Measurements from ENCODE around the gene GHRHR. TPM values are rescaled to one million over a fixed set of nuclear protein-coding genes. Genes with fewer than 3 reads are reported as not detected.
A peak's percentile ranks its signal among the peaks of the same experiment; 100 is the strongest.

The GHRHR gene
- total RNA-seq, 4 donors from 2014 or later = not detected

DNA sequence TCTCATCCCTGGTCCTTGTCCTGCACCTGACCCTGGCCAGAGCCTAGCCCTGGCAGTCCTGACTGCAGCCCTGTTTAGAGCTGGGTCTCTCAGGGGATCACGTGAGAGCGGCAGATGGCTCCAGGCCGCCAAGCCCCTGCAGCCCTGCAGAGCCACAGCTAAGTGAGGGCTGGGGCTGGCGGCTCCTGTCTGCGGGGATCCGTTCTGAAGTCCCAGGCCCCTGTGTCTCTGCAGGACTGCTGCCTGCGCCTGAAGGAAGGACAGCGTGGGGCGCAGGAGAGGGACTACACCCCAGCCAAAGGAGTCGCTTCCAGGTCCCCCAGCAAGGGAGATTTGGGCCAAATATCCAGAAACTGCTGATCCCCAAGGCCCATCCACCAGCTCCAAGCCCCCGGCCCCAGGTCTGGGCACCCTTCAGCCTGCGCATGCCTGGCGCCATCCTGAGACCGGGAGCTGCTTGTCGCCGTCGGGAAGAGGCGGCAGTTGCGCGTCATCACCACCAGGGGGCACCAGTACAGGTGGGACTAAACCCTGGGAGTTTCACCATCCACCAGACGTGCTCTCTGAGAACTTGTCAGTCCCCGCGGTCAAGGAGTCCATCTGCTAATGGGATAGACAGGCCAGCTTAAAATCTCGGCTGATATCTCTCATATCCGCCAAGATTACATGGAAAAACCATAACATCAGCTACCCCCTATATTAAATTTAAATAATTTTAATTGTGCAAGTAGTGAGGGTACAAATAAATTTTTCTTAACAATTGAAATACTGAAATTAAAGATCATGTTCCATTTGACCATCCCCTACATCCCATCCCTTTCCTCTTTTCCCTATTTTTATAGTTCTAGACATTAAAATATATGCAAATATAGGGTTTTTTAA lies 25.1 kb upstream of the GHRHR start:
- 8% methylated on average over 5 of the region's 25 CpGs for WGBS, 2 donors (ENCODE audit: low coverage in 1 of 2)
- ATAC-seq = peak; percentile 80
- Histone ChIP-seq H3K27me3 (peaks cover 3% of the 10 kb centered on the region), H3K9me3 (no peaks in the 10 kb centered on the region), H3K27ac (no peak overlapping the region), H3K4me3 (no peak overlapping the region), H3K4me1 (peaks cover 0 to 8% (median 0%) of the 10 kb centered on the region in 3 donors), H3K36me3 (no peaks in the 10 kb centered on the region)
- no peak for TF ChIP-seq EP300 (IDR thresholded peaks at IDR 0.05)
- no peak for TF ChIP-seq POLR2AphosphoS5 (IDR thresholded peaks at IDR 0.05)
- TF ChIP-seq, protein P1, sequence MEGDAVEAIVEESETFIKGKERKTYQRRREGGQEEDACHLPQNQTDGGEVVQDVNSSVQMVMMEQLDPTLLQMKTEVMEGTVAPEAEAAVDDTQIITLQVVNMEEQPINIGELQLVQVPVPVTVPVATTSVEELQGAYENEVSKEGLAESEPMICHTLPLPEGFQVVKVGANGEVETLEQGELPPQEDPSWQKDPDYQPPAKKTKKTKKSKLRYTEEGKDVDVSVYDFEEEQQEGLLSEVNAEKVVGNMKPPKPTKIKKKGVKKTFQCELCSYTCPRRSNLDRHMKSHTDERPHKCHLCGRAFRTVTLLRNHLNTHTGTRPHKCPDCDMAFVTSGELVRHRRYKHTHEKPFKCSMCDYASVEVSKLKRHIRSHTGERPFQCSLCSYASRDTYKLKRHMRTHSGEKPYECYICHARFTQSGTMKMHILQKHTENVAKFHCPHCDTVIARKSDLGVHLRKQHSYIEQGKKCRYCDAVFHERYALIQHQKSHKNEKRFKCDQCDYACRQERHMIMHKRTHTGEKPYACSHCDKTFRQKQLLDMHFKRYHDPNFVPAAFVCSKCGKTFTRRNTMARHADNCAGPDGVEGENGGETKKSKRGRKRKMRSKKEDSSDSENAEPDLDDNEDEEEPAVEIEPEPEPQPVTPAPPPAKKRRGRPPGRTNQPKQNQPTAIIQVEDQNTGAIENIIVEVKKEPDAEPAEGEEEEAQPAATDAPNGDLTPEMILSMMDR (IDR thresholded peaks at IDR 0.05) = peak; percentile 83 to 97 (median 93)
- no peak for TF ChIP-seq POLR2A (IDR thresholded peaks at IDR 0.05)

DNA sequence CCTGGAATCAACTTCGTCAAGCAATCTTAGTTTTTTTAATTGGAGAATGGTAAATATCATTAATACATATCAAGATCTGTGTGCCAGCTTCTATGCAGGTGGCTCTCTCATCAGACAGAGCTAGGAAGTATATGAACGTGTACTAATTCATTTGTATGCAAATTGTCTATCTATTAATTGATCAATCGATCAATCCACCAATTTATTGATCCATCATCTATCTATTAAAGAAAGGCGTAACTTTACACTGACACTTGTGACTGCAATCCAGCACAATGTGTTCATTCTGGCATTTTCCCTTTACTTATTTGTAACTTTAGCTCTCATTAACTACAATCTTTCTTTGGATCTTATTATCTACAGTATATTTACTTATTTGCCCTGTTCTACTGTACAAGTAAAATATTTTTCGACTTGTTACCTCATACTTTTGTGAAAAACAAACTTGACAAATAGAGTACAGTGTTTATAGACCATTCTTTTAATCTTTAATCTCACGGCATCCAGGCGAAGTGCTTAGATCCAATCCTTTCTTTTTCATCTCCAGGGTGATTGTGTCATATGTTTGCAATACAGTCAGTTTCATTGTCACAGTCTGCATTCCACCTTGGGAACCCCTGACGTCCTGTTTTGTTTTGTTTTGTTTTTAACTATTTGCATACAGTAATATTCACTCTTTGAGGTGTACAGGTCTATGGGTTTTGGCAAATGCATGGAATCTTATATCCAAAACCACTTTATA lies 22.0 kb upstream of the GHRHR start:
- Histone ChIP-seq H3K4me1 (peaks cover 0 to 8% (median 0%) of the 10 kb centered on the region in 3 donors), H3K27ac (no peak overlapping the region), H3K36me3 (no peaks in the 10 kb centered on the region), H3K9me3 (peaks cover 0 to 14% (median 0%) of the 10 kb centered on the region in 3 donors), H3K4me3 (no peak overlapping the region), H3K27me3 (peaks cover 3% of the 10 kb centered on the region)
- no peak for ATAC-seq
- TF ChIP-seq POLR2A (IDR thresholded peaks at IDR 0.05) (no peak), EP300 (IDR thresholded peaks at IDR 0.05) (no peak), POLR2AphosphoS5 (IDR thresholded peaks at IDR 0.05) (no peak)
- TF ChIP-seq, protein P1 (IDR thresholded peaks at IDR 0.05) = no peak
- 61 to 65% methylated on average over 8 of the region's 8 CpGs for WGBS, 2 donors (ENCODE audit: low coverage in 1 of 2)

DNA sequence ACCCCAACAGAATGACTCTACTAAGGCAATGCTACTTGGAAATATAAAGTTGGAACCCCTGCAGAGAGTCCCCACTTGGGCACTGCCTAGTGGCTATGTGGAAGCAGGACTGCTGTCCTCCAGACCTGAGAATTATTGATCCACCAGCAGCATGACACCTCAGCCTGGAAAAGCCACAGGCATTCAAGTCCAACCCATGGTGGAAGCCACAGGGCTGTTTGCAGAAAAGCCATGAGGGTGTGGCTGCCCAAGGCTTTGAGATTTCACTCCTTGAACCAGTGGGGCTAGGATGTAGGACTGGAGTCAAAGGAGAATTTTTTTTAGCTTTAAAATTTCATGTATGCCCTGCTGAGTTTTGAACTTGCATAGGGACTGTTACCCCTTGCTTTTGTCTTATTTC lies 13.6 kb upstream of the GHRHR start:
- Histone ChIP-seq H3K4me3 (no peak overlapping the region), H3K27ac (no peak overlapping the region), H3K4me1 (no peaks in the 10 kb centered on the region), H3K27me3 (no peaks in the 10 kb centered on the region), H3K36me3 (no peaks in the 10 kb centered on the region), H3K9me3 (peaks cover 0 to 8% (median 0%) of the 10 kb centered on the region in 3 donors)
- no peak for TF ChIP-seq EP300 (IDR thresholded peaks at IDR 0.05)
- TF ChIP-seq POLR2AphosphoS5 (IDR thresholded peaks at IDR 0.05) = no peak
- TF ChIP-seq POLR2A (IDR thresholded peaks at IDR 0.05) = no peak
- no peak for ATAC-seq

DNA sequence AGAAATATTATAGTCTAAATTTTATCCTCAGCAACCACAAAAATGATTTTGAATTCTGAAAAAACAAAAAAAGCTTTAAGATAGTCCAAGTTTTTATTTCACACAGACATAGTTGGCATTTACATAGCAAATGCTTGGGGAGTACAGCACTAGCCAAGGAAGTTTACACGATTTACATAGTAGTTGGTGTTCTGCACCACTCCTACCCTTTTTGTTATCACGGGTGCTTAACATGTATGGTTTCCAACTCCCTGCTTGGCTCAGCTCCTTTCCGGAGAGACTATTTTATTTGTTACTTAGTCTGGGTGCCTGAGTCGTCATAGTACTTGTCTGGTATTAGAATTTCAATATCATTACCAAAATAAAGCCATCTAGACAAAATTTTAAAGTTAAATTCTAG lies 8.8 kb upstream of the GHRHR start:
- TF ChIP-seq POLR2AphosphoS5 (IDR thresholded peaks at IDR 0.05) (no peak), POLR2A (IDR thresholded peaks at IDR 0.05) (no peak), EP300 (IDR thresholded peaks at IDR 0.05) (no peak)
- TF ChIP-seq, protein P1 (IDR thresholded peaks at IDR 0.05) = no peak
- peaks cover 0 to 11% (median 0%) of the 10 kb centered on the region in 3 donors for H3K9me3 ChIP-seq
- H3K4me3 ChIP-seq = no peak overlapping the region
- no peaks in the 10 kb centered on the region for H3K36me3 ChIP-seq
- ATAC-seq = no peak
- no peak overlapping the region for H3K27ac ChIP-seq
- H3K27me3 ChIP-seq = no peaks in the 10 kb centered on the region
- 52 to 81% methylated on average over 4 of the region's 4 CpGs for WGBS, 2 donors (ENCODE audit: low coverage in 1 of 2)
- no peaks in the 10 kb centered on the region for H3K4me1 ChIP-seq

DNA sequence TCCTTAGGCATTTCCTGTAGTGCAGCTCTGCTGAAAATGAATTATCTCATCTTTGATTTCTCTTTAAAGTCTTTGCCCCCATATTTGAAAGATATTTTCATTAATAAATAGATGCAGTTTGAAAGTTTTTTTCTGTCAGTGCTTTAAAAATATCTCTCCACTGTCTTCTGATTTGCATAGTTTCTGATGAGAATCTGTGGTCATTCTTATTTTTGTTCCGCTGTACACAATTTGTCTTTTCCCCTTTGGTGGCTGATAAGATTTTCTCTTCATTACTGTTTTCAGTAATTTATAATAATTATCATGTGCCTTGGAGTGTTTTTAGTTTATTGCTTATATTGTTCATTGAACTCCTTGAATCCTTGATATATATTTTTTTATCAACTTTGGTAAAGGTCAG lies 7.0 kb upstream of the GHRHR start:
- H3K4me1 ChIP-seq = no peaks in the 10 kb centered on the region
- no peaks in the 10 kb centered on the region for H3K36me3 ChIP-seq
- no peak for TF ChIP-seq POLR2A (IDR thresholded peaks at IDR 0.05)
- no peak overlapping the region for H3K27ac ChIP-seq
- H3K4me3 ChIP-seq = no peak overlapping the region
- ATAC-seq = no peak
- WGBS, 2 donors (ENCODE audit: low coverage in 1 of 2) = 88% methylated on average over 1 of the region's 1 CpG; no CpG with 5 or more reads in 1 of the 2 donors
- peaks cover 0 to 11% (median 0%) of the 10 kb centered on the region in 3 donors for H3K9me3 ChIP-seq
- no peaks in the 10 kb centered on the region for H3K27me3 ChIP-seq
